Activated CD8-positive, alpha-beta T cell treated with anti-CD3 and anti-CD28 coated beads for 36 hours (primary cell): ENCODE results near the gene KCNJ6. TPM values are rescaled to one million over a fixed set of nuclear protein-coding genes. Genes with fewer than 3 reads are reported as not detected.

Source experiments
- ATAC-seq: fragments of 200-7000 bp; cut with Tn5 transposase; one replicate; pipeline ENCODE4 v1.10.0; 2021; ENCODE audit warnings: mild to moderate bottlenecking, moderate library complexity
- CTCF ChIA-PET: fragments of 350-600 bp; sonication (Branson Sonifier 250); formaldehyde crosslinking; loops from one replicate; lab custom pipeline; 2021; ENCODE audit warnings: antibody characterized with exemption; lab: Charles Lee
- POLR2A ChIA-PET: fragments of 350-600 bp; sonication (Branson Sonifier 250); formaldehyde crosslinking; loops from one replicate; lab custom pipeline; 2021; ENCODE audit warnings: antibody characterized with exemption; lab: Charles Lee
- DNase-seq: peaks from one replicate; pipeline ENCODE4 v3.0.0-alpha.2; 2020
- H3K27ac Mint-ChIP-seq: one replicate; pipeline ENCODE4 v1.8.0; 2021; ENCODE audit warnings: mild to moderate bottlenecking, mixed read lengths
- H3K27me3 Mint-ChIP-seq: one replicate; pipeline ENCODE4 v1.8.0; 2021; ENCODE audit warnings: mixed read lengths
- H3K36me3 Mint-ChIP-seq: one replicate; pipeline ENCODE4 v1.8.0; 2021; ENCODE audit warnings: low read depth, mixed read lengths
- H3K4me1 Mint-ChIP-seq: one replicate; pipeline ENCODE4 v1.8.0; 2021; ENCODE audit warnings: low read depth, mixed read lengths
- H3K4me3 Mint-ChIP-seq: one replicate; pipeline ENCODE4 v1.8.0; 2021; ENCODE audit warnings: mild to moderate bottlenecking, moderate library complexity, mixed read lengths
- H3K9me3 Mint-ChIP-seq: one replicate; pipeline ENCODE4 v1.8.0; 2021; ENCODE audit warnings: mixed read lengths
- intact Hi-C: fragments of 100-400 bp; cut with micrococcal nuclease; formaldehyde crosslinking; loops from one replicate; pipeline ENCODE4 v1.10.0; 2022
- total RNA-seq, 2 experiments: library from RNA; stranded (reverse); gene quantifications; one replicate each; pipeline ENCODE4 v1.2.3, GENCODE V29; 2021
- TF ChIP-seq, protein P1 (sequence below): fragments of 200-600 bp; IDR thresholded peaks from one replicate; pipeline ENCODE4 v1.8.0; 2022; ENCODE audit warnings: antibody characterized with exemption, mild to moderate bottlenecking

Gene KCNJ6
- total RNA-seq, 2 experiments from 2014 or later, result not detected

DNA sequence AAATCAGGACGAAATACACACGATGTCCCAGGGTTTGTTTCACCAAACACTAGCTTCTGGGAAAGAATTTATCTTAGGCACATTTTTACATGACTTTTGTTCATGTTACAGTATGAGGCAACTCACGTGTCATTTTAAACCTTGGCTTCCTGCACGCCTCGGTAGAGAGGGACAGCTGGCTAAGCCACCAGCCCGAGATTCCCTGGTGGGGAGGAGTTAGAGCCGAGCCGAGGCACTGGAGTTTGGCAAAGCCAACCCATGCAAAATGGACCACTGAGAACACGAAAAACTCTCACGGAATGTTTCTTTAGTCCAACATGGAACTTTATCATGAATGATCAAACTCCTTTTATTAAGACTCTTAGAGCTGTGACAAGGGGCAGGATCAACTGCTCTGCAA, 309.7 kb downstream of the KCNJ6 start:
- Mint-ChIP-seq H3K27me3 (peaks cover 16% of the 10 kb centered on the region), H3K9me3 (no peaks in the 10 kb centered on the region), H3K4me3 (no peak overlapping the region), H3K36me3 (no peaks in the 10 kb centered on the region), H3K27ac (no peak overlapping the region), H3K4me1 (no peaks in the 10 kb centered on the region)
- DNase-seq, result no peak
- POLR2A ChIA-PET, result no interaction called here
- no peak for ATAC-seq
- CTCF ChIA-PET, result interaction anchor here (1.3 kb wide), 1 partner anchor 43 kb away, joined by 3 read pairs; no protein-coding TSS in a partner anchor
- TF ChIP-seq, protein P1, sequence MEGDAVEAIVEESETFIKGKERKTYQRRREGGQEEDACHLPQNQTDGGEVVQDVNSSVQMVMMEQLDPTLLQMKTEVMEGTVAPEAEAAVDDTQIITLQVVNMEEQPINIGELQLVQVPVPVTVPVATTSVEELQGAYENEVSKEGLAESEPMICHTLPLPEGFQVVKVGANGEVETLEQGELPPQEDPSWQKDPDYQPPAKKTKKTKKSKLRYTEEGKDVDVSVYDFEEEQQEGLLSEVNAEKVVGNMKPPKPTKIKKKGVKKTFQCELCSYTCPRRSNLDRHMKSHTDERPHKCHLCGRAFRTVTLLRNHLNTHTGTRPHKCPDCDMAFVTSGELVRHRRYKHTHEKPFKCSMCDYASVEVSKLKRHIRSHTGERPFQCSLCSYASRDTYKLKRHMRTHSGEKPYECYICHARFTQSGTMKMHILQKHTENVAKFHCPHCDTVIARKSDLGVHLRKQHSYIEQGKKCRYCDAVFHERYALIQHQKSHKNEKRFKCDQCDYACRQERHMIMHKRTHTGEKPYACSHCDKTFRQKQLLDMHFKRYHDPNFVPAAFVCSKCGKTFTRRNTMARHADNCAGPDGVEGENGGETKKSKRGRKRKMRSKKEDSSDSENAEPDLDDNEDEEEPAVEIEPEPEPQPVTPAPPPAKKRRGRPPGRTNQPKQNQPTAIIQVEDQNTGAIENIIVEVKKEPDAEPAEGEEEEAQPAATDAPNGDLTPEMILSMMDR, result no peak
- intact Hi-C loops, result no loop called here

DNA sequence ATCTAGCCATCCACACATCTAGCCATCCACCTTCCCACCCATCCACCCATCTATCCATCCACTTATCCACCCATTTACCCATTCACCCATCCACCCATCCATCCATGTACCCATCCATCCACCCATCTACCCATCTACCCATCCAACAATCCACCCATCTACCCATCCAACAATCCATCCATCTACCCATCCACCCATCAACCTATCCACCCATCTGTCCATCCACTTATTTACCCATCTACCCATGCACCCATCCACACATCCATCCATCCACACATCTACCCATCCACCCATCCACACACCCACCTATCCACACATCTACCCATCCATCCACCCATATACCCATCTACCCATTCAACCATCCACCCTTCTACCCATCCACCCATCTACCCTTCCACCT, 311.3 kb downstream of the KCNJ6 start:
- no peak overlapping the region for H3K27ac Mint-ChIP-seq
- no peaks in the 10 kb centered on the region for H3K4me1 Mint-ChIP-seq
- TF ChIP-seq, protein P1, result no peak
- CTCF ChIA-PET, result no interaction called here
- no peak overlapping the region for H3K4me3 Mint-ChIP-seq
- peaks cover 16% of the 10 kb centered on the region for H3K27me3 Mint-ChIP-seq
- ATAC-seq (no peak), DNase-seq (no peak)
- POLR2A ChIA-PET, result no interaction called here
- no peaks in the 10 kb centered on the region for H3K36me3 Mint-ChIP-seq
- H3K9me3 Mint-ChIP-seq, result no peaks in the 10 kb centered on the region
- intact Hi-C loops, result no loop called here

DNA sequence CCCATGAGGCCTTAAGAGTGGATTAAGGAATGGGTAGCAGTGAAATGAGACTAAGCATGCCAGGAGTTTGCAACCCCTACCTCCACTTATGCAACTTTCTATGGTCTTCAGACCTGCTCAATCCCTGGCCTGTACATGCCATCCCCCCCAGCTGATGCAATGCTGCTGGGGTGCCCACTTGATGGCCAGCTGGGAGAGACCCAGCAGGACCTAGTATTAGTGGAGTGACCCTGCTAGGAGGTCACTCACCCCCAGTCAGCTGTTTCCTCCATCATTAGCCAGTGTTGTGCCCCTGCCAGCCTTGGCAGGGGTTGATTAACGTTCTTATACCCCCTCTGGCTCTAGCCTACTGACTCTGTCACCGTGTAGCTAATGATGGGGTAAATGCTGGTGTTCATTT, 313.1 kb downstream of the KCNJ6 start:
- TF ChIP-seq, protein P1, result no peak
- Mint-ChIP-seq H3K9me3 (no peaks in the 10 kb centered on the region), H3K27me3 (peaks cover 20% of the 10 kb centered on the region), H3K27ac (no peak overlapping the region), H3K4me3 (no peak overlapping the region), H3K4me1 (no peaks in the 10 kb centered on the region), H3K36me3 (no peaks in the 10 kb centered on the region)
- DNase-seq, result no peak
- POLR2A ChIA-PET, result interaction anchor here (0.8 kb wide), 1 partner anchor 39 kb away, joined by 4 read pairs; no protein-coding TSS in a partner anchor
- CTCF ChIA-PET, result no interaction called here
- intact Hi-C loops, result no loop called here
- ATAC-seq, result no peak

DNA sequence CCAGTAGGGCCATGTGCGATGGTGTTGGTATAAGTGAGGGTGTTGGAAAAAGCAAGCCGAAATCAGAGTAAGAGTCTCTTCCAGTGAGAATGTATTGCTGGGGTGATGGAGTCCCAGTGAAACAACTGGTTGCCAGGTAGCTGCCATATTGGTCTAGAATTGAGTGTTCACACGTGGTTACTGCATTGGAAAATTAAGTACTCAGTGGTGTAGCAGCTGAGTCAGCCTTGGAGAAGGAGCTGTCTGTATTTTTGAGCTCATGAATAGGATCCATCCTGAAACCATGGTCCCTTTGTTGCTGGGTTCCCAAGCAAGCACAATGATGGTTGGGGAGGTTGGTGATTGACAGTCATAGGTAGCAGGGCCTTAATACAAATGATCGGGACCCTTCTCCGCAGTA, 314.3 kb downstream of the KCNJ6 start:
- ATAC-seq, result no peak
- Mint-ChIP-seq H3K4me1 (no peaks in the 10 kb centered on the region), H3K9me3 (no peaks in the 10 kb centered on the region), H3K27me3 (peaks cover 18% of the 10 kb centered on the region), H3K4me3 (no peak overlapping the region), H3K36me3 (no peaks in the 10 kb centered on the region), H3K27ac (no peak overlapping the region)
- intact Hi-C loops, result no loop called here
- ChIA-PET CTCF (interaction anchor here (1.9 kb wide), 1 partner anchor 49 kb away, joined by 4 read pairs; no protein-coding TSS in a partner anchor), POLR2A (no interaction called here)
- DNase-seq, result no peak
- TF ChIP-seq, protein P1, result no peak

DNA sequence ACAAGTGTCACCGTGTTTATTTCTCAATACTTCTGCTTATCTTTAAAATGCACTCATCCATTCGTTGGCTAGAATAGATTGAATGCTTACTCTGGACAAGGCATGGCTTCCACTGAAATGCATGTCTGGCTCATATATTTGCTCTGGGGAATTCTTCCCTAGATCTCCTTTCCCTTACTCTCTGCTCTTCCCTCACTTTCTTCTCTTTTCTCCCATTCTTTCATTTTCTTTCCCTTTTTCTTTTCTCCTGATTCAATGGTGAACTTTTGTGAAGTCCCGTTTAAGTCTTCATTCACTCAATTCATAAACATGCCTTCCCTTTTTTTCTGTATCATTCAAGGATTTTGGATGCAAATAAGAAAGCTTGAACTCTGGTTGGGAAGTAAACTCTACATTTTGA, 315.2 kb downstream of the KCNJ6 start:
- TF ChIP-seq, protein P1, result no peak
- intact Hi-C loops, result no loop called here
- no peak for DNase-seq
- ChIA-PET CTCF (interaction anchor here (1.9 kb wide), 1 partner anchor 50 kb away, joined by 4 read pairs; no protein-coding TSS in a partner anchor), POLR2A (no interaction called here)
- Mint-ChIP-seq H3K4me3 (no peak overlapping the region), H3K9me3 (no peaks in the 10 kb centered on the region), H3K27me3 (peaks cover 11% of the 10 kb centered on the region), H3K4me1 (no peaks in the 10 kb centered on the region), H3K36me3 (no peaks in the 10 kb centered on the region), H3K27ac (no peak overlapping the region)
- no peak for ATAC-seq
